Stimulated activated CD4-positive, alpha-beta T cell treated with anti-CD3 and anti-CD28 coated beads, Interleukin-2, amount 100 ng/mL, for 24 hours (primary cell): ENCODE data around the gene H2BW2.
"Not testable (repeated sequence)": the region's sequence is repeated elsewhere in the genome, so short reads cannot be mapped to it uniquely, and the experiment has no call there.

Experiments used
- DNase-seq, 2 donors: peaks; one replicate each; pipeline ENCODE4 v3.0.0-alpha.2; 2020

Gene H2BW2

GRCh38 chrX:104039689-104040505 is at the start of gene H2BW2:
Gene H2BW2, plus strand, starts transcription at chrX:104039956. Its CDS starts 39 bp downstream, at chrX:104039995.
- no peak for DNase-seq

- no peak for DNase-seq
These were observed 40.5 kb upstream of the H2BW2 start for GRCh38 chrX:103999234-103999633.

DNA sequence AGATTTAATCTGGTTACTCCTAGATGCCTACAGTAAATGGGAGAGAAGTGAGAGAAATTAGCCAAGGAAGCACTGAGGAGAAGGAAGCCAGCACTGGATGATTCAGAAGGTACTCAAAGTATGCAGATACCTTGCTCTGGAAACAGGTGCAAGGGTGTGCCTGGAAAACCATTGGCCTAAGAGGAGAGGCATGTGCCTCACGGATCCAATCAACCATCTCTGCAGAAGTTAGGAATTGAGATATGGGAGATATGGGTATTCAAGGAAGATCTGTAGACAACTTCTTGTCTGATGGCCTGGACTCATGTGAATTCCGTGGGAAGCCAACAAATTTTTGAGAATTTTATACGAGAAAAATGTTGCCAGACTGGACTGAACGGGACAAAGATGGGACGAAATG is 30.9 kb upstream of the H2BW2 start:
- DNase-seq: no peak

DNA sequence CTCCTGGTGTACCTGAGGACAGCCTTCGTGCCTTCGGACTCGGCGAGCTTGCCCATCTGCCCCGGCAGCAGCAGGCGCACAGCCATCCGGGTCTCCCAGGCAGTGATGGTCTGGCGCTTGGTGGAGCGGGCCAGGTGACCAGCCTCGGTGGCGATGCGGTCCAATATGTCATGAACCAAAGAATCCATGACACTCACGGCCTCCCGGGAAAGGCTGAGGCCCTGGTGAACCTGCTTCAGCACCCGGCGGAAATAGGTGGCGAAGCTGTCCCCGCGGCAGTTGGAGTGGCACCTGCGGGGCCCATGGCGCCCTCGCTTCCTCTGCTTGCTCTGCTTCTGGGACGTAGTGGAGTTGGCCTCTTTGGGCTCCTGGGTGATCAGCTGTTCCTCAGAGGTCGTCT is 26.6 kb upstream of the H2BW2 start:
- DNase-seq: no peak

- DNase-seq: no peak
These were observed 26.1 kb upstream of the H2BW2 start, which contains the start of gene H2BW1 for GRCh38 chrX:104013606-104014005. Gene H2BW1, minus strand, starts transcription at chrX:104013708. Its CDS starts 132 bp downstream, at chrX:104013576.

- DNase-seq: not testable (repeated sequence)
These were observed 24.2 kb upstream of the H2BW2 start for GRCh38 chrX:104015576-104015975.

DNA sequence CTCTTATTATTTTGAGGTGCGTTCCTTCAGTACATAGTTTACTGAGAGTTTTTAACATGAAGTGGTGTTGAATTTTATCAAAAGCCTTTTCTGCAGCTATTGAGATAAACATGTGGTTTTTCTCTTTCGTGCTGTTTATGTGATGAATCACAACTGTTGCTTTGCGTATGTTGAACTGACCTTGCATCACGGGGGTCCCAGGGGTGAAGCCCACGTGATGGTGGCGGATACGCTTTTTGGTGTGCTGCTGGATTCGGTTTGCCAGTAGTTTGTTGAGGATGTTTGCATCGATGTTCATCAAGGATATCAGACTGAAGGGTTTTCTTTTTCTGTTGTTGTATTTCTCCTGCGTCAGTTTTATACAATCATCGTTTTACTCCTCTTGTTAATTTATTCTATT is 21.6 kb upstream of the H2BW2 start:
- DNase-seq: no peak

DNA sequence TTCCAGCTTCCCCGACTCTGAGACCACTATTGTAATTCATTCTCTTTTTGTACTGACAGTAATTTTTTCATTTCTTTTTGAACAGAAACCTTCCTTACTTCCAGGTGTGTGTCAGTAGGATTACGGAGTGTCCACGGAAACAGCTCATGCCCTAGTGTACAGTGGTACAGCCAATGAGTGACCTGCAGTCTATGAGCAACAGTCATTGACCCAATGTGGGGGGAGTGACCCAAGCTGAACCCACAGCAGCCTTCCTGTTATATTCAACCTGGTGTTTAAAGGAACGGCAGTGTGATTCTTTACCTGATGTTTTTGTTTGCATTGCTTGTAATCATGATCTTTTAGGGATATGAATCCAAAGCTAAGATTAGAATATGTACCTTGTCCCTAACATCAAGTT is 1.2 kb downstream of the H2BW2 start:
- no peak for DNase-seq

DNA sequence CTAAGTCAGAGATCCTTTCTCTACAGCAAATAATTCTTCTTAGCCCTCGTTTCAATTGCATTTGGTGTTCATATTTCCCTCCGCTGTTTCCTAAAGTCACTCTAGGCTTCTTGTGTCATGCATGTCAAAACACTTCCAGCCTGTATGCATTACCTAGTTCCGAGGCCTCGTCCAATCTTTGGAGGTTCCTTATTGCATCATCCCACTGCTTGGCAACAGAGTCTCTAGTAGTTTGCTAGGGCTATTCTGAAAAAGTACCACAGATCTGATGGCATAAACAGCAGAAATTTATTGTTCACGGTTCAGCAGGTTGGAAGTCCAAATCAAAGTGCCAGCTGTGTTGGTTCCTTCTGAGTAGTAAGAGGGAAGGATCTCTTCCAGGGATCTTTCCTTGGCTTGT is 5.9 kb downstream of the H2BW2 start:
- no peak for DNase-seq

DNA sequence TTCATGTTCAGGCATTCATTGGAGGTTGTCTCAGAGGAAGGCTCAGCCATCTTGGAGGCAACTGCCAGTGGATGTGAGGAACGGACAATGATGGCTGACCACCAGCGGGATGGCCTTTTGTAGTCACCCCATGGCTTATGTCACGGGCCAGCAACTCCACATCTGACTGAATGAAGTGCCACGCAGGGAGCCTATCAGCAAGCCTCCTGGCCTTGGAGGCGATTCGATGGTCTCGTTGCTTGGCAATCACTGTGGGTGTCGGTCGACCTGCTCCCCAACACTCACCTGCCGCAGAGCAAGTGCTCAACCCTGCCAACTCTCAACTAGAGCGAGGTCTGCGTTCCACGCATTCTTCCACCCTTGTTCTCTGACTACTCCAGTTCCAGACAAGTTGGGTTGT is 7.4 kb downstream of the H2BW2 start:
- DNase-seq: no peak

DNA sequence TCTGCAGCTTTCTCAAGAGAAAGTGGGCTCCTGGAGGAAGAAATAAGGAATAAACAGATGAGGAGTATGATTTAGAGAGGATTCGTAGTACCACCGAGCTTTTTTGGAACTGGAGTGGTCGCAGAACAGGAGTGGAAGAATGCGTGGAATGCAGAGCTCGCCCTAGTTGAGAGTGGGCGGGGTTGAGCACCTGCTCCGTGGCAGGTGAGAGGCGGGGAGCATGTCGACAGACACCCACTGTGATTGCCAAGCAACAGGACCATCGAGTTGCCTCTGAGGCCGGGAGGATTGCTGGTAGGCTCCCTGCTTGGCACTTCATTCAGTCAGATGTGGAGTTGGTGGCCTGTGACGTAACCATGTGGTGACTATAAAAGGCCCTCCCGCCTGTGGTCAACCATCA is 15.2 kb downstream of the H2BW2 start:
- DNase-seq: not testable (repeated sequence)

DNA sequence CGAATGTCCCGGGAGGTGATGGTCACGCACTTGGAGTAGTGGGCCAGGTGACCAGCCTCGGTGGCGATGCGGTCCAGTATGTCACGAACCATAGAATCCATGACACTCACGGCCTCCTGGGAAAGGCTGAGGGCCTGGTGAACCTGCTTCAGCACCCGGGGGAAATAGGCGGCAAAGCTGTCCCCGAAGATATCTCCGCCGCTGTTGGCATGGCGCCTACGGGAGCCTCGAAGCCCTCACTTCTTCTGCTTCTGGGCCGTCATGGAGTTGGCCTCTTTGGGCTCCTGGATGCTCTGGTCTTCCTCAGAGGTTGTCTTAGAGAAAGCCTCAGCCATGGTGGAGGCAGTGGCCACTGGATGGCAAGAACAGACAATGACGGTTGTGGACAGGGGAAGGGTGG is 22.9 kb downstream of the H2BW2 start:
- DNase-seq: not testable (repeated sequence)

DNA sequence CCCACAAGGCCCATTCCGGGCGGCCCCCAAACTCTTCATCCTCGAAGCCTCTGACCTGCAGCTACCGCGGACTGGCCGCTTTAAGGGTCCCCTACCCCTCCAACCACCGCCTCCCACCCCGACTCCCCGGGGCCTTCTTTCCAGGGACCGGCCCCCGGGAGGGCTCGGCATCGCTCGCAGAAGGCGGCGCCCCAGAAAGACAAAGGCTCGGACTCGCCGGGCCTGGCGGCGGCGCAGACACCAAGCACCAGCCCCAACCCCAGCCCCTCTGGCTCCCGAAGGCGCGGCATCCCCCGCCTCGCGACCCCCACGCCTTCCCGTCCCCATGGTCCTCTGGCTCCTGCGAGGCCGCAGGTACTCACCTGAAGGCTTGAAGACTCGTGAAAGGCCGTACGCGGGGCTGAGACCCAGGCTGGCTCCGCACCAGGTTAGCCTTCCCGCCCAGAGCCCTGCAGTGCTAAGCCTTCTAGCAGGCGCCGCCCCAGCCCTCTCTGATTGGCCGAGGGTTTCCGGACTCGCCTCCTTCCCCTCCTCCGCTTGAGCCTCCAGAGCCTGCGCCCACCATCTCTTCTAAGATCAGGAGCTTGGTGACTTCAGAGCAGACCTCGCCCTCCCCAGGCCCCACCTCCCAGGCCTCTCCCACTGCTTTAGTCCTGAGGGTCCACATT is 36.2 kb downstream of the H2BW2 start, which contains the start of gene TMSB15C:
TMSB15C (minus strand) TSS at position 459 of the 668 bp plus-strand sequence.
- DNase-seq: not testable (repeated sequence)

GRCh38 chrX:104077854-104078253 is 38.1 kb downstream of the H2BW2 start:
- not testable (repeated sequence) for DNase-seq

GRCh38 chrX:104084063-104084462 is 44.3 kb downstream of the H2BW2 start:
- DNase-seq: no peak

GRCh38 chrX:104084534-104085277 is 45.0 kb downstream of the H2BW2 start:
- no peak for DNase-seq

DNA sequence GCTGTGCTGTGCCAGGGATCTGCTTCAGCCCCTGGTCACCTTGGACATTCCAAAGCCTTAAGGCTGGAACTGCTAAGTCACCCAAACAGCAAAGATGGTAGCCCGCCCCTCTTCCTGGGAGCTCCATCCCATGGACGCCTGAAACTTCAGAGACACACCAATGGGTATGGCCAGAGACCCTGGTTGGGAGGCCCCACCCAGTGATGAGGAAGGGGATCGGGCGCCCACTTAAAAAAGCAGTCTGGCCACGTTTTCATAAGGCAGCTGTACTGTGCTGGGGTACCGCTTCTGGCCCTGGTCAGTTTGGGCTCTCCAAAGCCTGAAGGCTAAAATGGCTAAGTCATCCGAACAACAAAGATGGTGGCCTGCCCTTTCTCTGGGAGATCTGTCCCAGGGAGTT is 45.7 kb downstream of the H2BW2 start:
- no peak for DNase-seq

DNA sequence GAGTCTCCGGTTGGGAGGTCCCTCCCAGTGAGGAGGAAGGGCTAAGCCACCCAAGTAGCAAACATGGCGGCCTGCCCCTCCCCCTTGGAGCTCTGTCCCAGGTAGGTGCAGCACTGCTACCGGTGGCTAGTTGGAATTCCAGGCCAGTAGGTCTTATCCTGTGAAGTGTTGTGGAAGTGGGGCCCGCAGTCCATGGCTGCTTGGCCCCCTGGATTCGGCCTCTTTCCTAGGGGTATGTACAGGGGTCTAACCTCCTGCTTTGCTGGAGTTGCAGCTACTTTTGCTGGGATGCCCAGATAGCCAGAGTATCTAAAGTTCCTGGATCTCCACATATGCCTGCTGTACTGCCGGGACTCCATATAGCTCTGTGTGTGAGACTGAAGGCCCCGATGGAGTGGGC is 46.2 kb downstream of the H2BW2 start:
- DNase-seq: no peak
